ENCODE data around the gene C1orf105. TPM values are rescaled to one million over a fixed set of nuclear protein-coding genes. Genes with fewer than 3 reads are reported as not detected.
"Not testable (repeated sequence)": the region's sequence is repeated elsewhere in the genome, so short reads cannot be mapped to it uniquely, and the experiment has no call there.

C1orf105 gene
- total RNA-seq, 1 donor from 2014 or later, result not detected

DNA sequence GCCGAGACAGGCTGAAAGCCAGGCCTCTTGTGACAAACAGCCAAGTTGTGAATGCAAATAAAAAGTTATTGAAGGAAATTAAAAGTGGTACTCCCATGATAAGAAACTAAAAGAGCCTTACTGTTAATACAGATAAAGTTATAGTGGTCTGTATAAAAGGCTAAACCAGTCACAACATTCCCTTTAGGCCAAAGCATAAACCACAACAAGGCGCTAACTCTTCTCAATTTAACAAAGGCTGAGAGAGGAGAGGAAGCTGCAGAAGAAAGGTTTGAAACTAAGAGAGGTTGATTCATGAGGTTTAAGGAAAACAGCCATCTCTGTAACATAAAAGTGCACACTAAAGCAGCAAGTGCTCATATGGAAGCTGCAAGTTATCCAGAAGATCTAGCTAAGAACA, 10.7 kb downstream of the C1orf105 start:
- no peak overlapping the region for H3K27ac Mint-ChIP-seq
- peaks cover 4% of the 10 kb centered on the region for H3K36me3 Mint-ChIP-seq (ENCODE audit: insufficient read depth)
- no peak for DNase-seq (ENCODE audit: low spot score, unreplicated experiment)
- no peaks in the 10 kb centered on the region for H3K27me3 Mint-ChIP-seq
- H3K4me1 Mint-ChIP-seq (ENCODE audit: low read depth), result peaks cover 12% of the 10 kb centered on the region
- H3K9me3 Mint-ChIP-seq (ENCODE audit: low read depth), result peaks cover 11% of the 10 kb centered on the region
- no peak overlapping the region for H3K4me3 Mint-ChIP-seq (ENCODE audit: low read depth)
- TF ChIP-seq, protein P1, sequence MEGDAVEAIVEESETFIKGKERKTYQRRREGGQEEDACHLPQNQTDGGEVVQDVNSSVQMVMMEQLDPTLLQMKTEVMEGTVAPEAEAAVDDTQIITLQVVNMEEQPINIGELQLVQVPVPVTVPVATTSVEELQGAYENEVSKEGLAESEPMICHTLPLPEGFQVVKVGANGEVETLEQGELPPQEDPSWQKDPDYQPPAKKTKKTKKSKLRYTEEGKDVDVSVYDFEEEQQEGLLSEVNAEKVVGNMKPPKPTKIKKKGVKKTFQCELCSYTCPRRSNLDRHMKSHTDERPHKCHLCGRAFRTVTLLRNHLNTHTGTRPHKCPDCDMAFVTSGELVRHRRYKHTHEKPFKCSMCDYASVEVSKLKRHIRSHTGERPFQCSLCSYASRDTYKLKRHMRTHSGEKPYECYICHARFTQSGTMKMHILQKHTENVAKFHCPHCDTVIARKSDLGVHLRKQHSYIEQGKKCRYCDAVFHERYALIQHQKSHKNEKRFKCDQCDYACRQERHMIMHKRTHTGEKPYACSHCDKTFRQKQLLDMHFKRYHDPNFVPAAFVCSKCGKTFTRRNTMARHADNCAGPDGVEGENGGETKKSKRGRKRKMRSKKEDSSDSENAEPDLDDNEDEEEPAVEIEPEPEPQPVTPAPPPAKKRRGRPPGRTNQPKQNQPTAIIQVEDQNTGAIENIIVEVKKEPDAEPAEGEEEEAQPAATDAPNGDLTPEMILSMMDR (IDR thresholded peaks at IDR 0.05; ENCODE audit: unreplicated experiment), result no peak

DNA sequence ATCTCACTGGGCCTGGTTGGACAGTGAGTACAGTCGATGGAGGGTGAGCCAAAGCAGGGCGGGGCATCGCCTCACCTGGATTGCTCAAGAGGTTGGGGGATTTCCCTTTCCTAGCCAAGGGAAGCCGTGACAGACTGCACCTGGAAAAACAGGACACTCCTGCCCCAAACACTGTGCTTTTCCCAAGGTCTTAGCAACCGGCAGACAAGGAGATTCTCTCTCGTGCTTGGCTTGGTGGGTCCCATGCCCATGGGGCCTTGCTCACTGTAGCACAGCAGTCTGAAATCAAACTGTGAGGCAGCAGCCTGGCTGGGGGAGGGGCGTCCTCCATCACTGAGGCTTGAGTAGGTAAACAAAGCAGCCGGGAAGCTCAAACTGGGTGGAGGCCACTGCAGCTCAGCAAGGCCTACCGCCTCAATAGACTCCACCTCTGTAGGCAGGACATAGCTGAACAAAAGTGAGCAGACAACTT, 11.3 kb downstream of the C1orf105 start:
- no peaks in the 10 kb centered on the region for H3K27me3 Mint-ChIP-seq
- peaks cover 12% of the 10 kb centered on the region for H3K4me1 Mint-ChIP-seq (ENCODE audit: low read depth)
- no peak overlapping the region for H3K27ac Mint-ChIP-seq
- H3K36me3 Mint-ChIP-seq (ENCODE audit: insufficient read depth), result peaks cover 4% of the 10 kb centered on the region
- DNase-seq (ENCODE audit: low spot score, unreplicated experiment), result no peak
- peaks cover 11% of the 10 kb centered on the region for H3K9me3 Mint-ChIP-seq (ENCODE audit: low read depth)
- no peak overlapping the region for H3K4me3 Mint-ChIP-seq (ENCODE audit: low read depth)
- TF ChIP-seq, protein P1 (IDR thresholded peaks at IDR 0.05; ENCODE audit: unreplicated experiment), result no peak

DNA sequence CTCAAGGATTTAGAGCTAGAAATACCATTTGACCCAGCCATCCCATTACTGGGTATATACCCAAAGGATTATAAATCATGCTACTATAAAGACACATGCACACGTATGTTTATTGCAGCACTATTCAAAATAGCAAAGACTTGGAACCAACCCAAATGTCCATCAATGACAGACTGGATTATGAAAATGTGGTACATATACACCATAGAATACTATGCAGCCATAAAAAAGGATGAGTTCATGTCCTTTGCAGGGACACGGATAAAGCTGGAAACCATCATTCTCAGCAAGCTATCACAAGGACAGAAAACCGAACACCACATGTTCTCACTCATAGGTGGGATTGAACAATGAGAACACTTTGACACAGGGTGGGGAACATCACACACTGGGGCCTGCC, 16.7 kb downstream of the C1orf105 start:
- DNase-seq (ENCODE audit: low spot score, unreplicated experiment); H3K4me1 Mint-ChIP-seq (ENCODE audit: low read depth); H3K27me3 Mint-ChIP-seq; H3K4me3 Mint-ChIP-seq (ENCODE audit: low read depth); H3K27ac Mint-ChIP-seq: not testable (repeated sequence)
- H3K9me3 Mint-ChIP-seq (ENCODE audit: low read depth), result peaks cover 11% of the 10 kb centered on the region
- peaks cover 20% of the 10 kb centered on the region for H3K36me3 Mint-ChIP-seq (ENCODE audit: insufficient read depth)

DNA sequence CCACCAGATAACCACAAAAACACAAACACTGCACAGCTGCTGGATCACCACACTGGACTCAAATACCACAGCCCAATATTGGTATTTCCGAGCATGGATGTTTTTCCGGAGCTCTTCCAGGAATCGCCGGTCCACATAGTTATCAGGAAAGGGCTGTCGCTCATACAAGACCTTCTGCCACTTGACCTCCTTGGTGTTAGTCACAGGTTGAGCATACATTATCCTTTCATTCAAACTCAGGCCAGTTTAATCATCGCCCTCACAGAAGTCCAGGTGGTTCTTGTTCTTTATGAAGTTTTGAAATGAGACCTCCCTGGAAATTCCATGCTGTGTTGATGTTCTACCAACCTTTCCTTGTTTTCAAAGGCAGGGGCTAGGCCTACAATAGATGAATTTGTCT, 21.9 kb downstream of the C1orf105 start:
- Mint-ChIP-seq H3K4me3 (ENCODE audit: low read depth) (peak overlapping the region; percentile 27), H3K9me3 (ENCODE audit: low read depth) (no peaks in the 10 kb centered on the region), H3K4me1 (ENCODE audit: low read depth) (peaks cover 15% of the 10 kb centered on the region), H3K27me3 (no peaks in the 10 kb centered on the region), H3K27ac (no peak overlapping the region), H3K36me3 (ENCODE audit: insufficient read depth) (peaks cover 19% of the 10 kb centered on the region)
- DNase-seq (ENCODE audit: low spot score, unreplicated experiment), result no peak
- TF ChIP-seq, protein P1 (IDR thresholded peaks at IDR 0.05; ENCODE audit: unreplicated experiment), result no peak

DNA sequence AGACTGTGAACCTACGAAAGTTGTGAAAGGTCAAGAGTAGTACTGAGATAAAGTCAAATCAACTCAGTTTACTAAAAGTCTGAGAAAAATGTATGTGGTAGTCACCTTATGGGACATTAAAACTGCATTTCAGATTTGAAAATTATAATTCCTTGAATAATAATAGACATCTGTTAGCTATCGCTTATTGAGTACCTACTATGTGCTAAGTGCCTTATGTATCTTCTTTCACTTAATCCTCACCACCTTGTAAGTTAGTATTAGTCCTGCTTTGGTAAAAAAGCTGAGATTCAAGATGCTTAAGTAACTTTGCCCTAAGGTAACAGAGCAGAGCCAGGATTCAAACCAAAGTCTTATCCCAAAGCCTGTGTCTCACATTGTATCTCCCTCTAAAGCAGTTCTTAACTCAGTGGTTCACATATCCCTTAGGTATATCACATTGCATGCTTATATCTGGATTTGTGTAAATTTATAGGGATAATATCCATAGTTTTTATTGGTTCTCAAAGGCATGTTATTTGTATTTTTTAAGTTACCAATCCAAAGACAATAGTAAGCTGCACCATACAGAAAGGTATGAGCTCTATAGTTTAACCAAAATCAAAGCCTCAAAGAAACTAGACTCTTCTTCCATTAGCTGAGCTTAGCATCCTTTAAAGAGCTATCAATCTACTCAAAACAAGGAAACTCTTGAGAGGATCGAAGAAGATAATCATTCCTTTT, 22.5 kb downstream of the C1orf105 start:
- H3K4me3 Mint-ChIP-seq (ENCODE audit: low read depth), result peak overlapping the region; percentile 84
- H3K4me1 Mint-ChIP-seq (ENCODE audit: low read depth), result peaks cover 16% of the 10 kb centered on the region
- H3K9me3 Mint-ChIP-seq (ENCODE audit: low read depth), result no peaks in the 10 kb centered on the region
- no peak for DNase-seq (ENCODE audit: low spot score, unreplicated experiment)
- TF ChIP-seq, protein P1 (IDR thresholded peaks at IDR 0.05; ENCODE audit: unreplicated experiment), result no peak
- H3K27me3 Mint-ChIP-seq, result no peaks in the 10 kb centered on the region
- peaks cover 19% of the 10 kb centered on the region for H3K36me3 Mint-ChIP-seq (ENCODE audit: insufficient read depth)
- H3K27ac Mint-ChIP-seq, result peak overlapping the region; percentile 85
